Measurements from ENCODE around the gene APPL2. TPM values are rescaled to one million over a fixed set of nuclear protein-coding genes. Genes with fewer than 3 reads are reported as not detected.
A peak's percentile ranks its signal among the peaks of the same experiment; 100 is the strongest.

The APPL2 gene
- total RNA-seq, 1 experiment from 2014 or later: 49.2 TPM

GRCh38 chr12:105223884-105224283 is 12.1 kb downstream of the APPL2 start:
- Histone ChIP-seq H3K4me1 (peaks cover 18% of the 10 kb centered on the region), H3K27me3 (replicated peaks; ENCODE audit: control insufficient read depth, insufficient read depth, low read length) (no peaks in the 10 kb centered on the region), H3K4me3 (ENCODE audit: low read depth, low read length) (no peak overlapping the region), H3K9me3 (no peaks in the 10 kb centered on the region), H3K36me3 (ENCODE audit: control insufficient read depth, insufficient read depth, low read length) (peaks cover 6% of the 10 kb centered on the region)
- BruUV-seq (replicated peaks): no TSS peak
- Mint-ChIP-seq H3K27me3 (ENCODE audit: insufficient read depth, unreplicated experiment) (no peaks in the 10 kb centered on the region), H3K4me3 (ENCODE audit: unreplicated experiment) (no peak overlapping the region), H3K36me3 (ENCODE audit: insufficient read depth, unreplicated experiment) (peaks cover 26% of the 10 kb centered on the region), H3K4me1 (ENCODE audit: low read depth, unreplicated experiment) (peaks cover 33% of the 10 kb centered on the region), H3K9me3 (ENCODE audit: unreplicated experiment) (no peaks in the 10 kb centered on the region), H3K27ac (ENCODE audit: unreplicated experiment) (no peak overlapping the region)
- TF ChIP-seq, protein P1, sequence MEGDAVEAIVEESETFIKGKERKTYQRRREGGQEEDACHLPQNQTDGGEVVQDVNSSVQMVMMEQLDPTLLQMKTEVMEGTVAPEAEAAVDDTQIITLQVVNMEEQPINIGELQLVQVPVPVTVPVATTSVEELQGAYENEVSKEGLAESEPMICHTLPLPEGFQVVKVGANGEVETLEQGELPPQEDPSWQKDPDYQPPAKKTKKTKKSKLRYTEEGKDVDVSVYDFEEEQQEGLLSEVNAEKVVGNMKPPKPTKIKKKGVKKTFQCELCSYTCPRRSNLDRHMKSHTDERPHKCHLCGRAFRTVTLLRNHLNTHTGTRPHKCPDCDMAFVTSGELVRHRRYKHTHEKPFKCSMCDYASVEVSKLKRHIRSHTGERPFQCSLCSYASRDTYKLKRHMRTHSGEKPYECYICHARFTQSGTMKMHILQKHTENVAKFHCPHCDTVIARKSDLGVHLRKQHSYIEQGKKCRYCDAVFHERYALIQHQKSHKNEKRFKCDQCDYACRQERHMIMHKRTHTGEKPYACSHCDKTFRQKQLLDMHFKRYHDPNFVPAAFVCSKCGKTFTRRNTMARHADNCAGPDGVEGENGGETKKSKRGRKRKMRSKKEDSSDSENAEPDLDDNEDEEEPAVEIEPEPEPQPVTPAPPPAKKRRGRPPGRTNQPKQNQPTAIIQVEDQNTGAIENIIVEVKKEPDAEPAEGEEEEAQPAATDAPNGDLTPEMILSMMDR (IDR thresholded peaks at IDR 0.05; ENCODE audit: insufficient read depth in 1 of 2, low read depth in 1 of 2, low read length in 1 of 2, severe bottlenecking in 1 of 2, unreplicated experiment in 1 of 2): no peak
- CTCF ChIA-PET: interaction anchor here (0.8 kb wide), 1 partner anchor 10 kb away, joined by 3 read pairs; no protein-coding TSS in a partner anchor
- DNase-seq: no peak
- intact Hi-C loops (cut with micrococcal nuclease; ENCODE audit: unreplicated experiment): loop anchor here (5.0 kb wide), 1 partner anchor 93 kb away; no protein-coding TSS in a partner anchor
- POLR2A ChIA-PET: interaction anchor here (0.5 kb wide), 1 partner anchor 161 kb away, joined by 5 read pairs; no protein-coding TSS in a partner anchor

DNA sequence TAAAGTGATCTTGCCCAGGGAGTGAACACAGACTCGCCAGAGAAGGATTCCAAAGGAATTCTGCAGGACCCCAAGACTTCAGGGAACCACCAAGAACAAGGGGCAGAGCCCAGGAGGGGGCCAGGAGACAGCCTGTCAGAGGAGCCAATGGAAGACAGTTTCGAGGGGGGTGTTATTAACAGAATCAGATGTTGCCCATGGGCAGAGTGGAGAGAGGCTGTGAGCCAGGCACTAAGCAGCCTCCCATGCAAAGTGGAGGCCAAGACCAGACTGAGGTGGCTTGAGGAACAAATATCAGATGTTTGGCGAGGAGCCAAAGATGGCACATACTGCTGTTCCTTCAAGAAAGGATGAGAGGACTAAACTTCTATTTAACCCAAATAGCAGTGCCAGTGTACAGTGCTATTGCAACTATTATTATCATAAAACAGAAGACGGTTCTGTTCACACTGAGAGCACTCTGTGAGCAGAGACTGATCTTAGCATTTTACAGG is 12.6 kb downstream of the APPL2 start:
- H3K36me3 ChIP-seq (ENCODE audit: control insufficient read depth, insufficient read depth, low read length): peaks cover 6% of the 10 kb centered on the region
- ChIA-PET CTCF (no interaction called here), POLR2A (no interaction called here)
- H3K27me3 Mint-ChIP-seq (ENCODE audit: insufficient read depth, unreplicated experiment): no peaks in the 10 kb centered on the region
- intact Hi-C loops (cut with micrococcal nuclease; ENCODE audit: unreplicated experiment): loop anchor here (5.0 kb wide), 1 partner anchor 94 kb away; no protein-coding TSS in a partner anchor
- no TSS peak for BruUV-seq (replicated peaks)
- H3K27ac Mint-ChIP-seq (ENCODE audit: unreplicated experiment): peak overlapping the region; percentile 11
- peaks cover 21% of the 10 kb centered on the region for H3K36me3 Mint-ChIP-seq (ENCODE audit: insufficient read depth, unreplicated experiment)
- no peak for DNase-seq
- H3K4me3 Mint-ChIP-seq (ENCODE audit: unreplicated experiment): no peak overlapping the region
- TF ChIP-seq, protein P1 (IDR thresholded peaks at IDR 0.05; ENCODE audit: insufficient read depth in 1 of 2, low read depth in 1 of 2, low read length in 1 of 2, severe bottlenecking in 1 of 2, unreplicated experiment in 1 of 2): no peak
- no peaks in the 10 kb centered on the region for H3K9me3 Mint-ChIP-seq (ENCODE audit: unreplicated experiment)
- peaks cover 15% of the 10 kb centered on the region; the same call in 1 of the 2 replicates for H3K4me1 ChIP-seq
- no peaks in the 10 kb centered on the region for H3K9me3 ChIP-seq
- H3K27me3 ChIP-seq (replicated peaks; ENCODE audit: control insufficient read depth, insufficient read depth, low read length): no peaks in the 10 kb centered on the region
- peaks cover 30% of the 10 kb centered on the region for H3K4me1 Mint-ChIP-seq (ENCODE audit: low read depth, unreplicated experiment)
- no peak overlapping the region for H3K4me3 ChIP-seq (ENCODE audit: low read depth, low read length)

DNA sequence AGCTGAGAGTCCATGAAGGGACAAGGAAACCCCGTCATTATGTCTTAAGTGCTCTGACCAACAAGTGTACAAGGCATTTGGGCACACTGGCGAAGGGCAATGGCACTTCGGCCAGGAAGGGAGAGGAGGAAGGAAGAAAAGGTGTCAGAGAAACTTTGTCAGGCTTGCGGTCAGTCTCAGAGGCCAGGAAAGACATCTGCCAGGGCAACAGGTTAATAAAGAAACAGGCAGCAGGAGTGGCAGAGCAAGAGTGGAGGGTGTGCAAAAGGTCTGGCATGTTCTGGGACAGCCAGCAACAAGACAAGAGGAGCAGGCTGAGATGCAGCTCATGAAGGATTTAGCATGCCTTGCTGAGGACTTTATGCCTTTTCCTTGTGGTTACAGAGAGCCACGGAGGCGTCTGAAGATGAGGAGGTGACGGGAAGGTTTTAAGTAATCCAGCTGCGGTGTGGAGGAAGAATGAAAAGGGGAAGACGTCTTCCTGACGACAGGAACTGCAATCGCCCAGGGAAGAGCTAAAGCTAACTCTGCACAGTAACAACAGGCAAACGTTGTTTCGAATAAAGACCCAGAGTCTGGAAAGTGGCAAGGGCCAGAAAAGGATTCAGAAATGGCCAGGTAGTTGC is 13.1 kb downstream of the APPL2 start:
- Histone ChIP-seq H3K27me3 (replicated peaks; ENCODE audit: control insufficient read depth, insufficient read depth, low read length) (no peaks in the 10 kb centered on the region), H3K4me3 (ENCODE audit: low read depth, low read length) (no peak overlapping the region), H3K9me3 (no peaks in the 10 kb centered on the region), H3K36me3 (ENCODE audit: control insufficient read depth, insufficient read depth, low read length) (peaks cover 6% of the 10 kb centered on the region), H3K4me1 (peaks cover 15% of the 10 kb centered on the region; the same call in 1 of the 2 replicates)
- CTCF ChIA-PET: no interaction called here
- BruUV-seq (replicated peaks): no TSS peak
- intact Hi-C loops (cut with micrococcal nuclease; ENCODE audit: unreplicated experiment): loop anchor here (5.0 kb wide), 1 partner anchor 94 kb away; no protein-coding TSS in a partner anchor
- no peak for DNase-seq
- Mint-ChIP-seq H3K36me3 (ENCODE audit: insufficient read depth, unreplicated experiment) (peaks cover 16% of the 10 kb centered on the region), H3K9me3 (ENCODE audit: unreplicated experiment) (no peaks in the 10 kb centered on the region), H3K27ac (ENCODE audit: unreplicated experiment) (peak overlapping the region; percentile 11), H3K27me3 (ENCODE audit: insufficient read depth, unreplicated experiment) (no peaks in the 10 kb centered on the region), H3K4me3 (ENCODE audit: unreplicated experiment) (no peak overlapping the region), H3K4me1 (ENCODE audit: low read depth, unreplicated experiment) (peaks cover 30% of the 10 kb centered on the region)
- TF ChIP-seq, protein P1 (IDR thresholded peaks at IDR 0.05; ENCODE audit: insufficient read depth in 1 of 2, low read depth in 1 of 2, low read length in 1 of 2, severe bottlenecking in 1 of 2, unreplicated experiment in 1 of 2): no peak
- POLR2A ChIA-PET: interaction anchor here (1.9 kb wide), 1 partner anchor 13 kb away, joined by 9 read pairs; the partner anchor contains the start of gene APPL2

Data from Caco-2 (cell line).